ENCODE results near the gene SRRM3.
"Not testable (repeated sequence)": the region's sequence is repeated elsewhere in the genome, so short reads cannot be mapped to it uniquely, and the experiment has no call there.

The SRRM3 gene

GRCh38 chr7:76269895-76270294 lies 68.2 kb downstream of the SRRM3 start:
- H3K79me2 ChIP-seq (ENCODE audit: insufficient read depth, low read depth): no peaks in the 10 kb centered on the region
- no peak overlapping the region for H3K27ac ChIP-seq
- H3K27me3 ChIP-seq (ENCODE audit: insufficient read depth, low read depth): peaks cover 23% of the 10 kb centered on the region; the same call in 1 of the 2 replicates
- H3K4me1 ChIP-seq (ENCODE audit: low read depth, poor library complexity, severe bottlenecking): peaks cover 20% of the 10 kb centered on the region
- H3K4me3 ChIP-seq (IDR thresholded peaks at IDR 0.05; ENCODE audit: insufficient read depth, low read depth, low read length): no peak overlapping the region
- no peak for TF ChIP-seq CTCF (conservative IDR thresholded peaks at IDR 0.05; ENCODE audit: low read depth, low read length)
- no peaks in the 10 kb centered on the region for H3K36me3 ChIP-seq (ENCODE audit: insufficient read depth)
- H3K9ac ChIP-seq: no peak overlapping the region
- no peaks in the 10 kb centered on the region for H4K20me1 ChIP-seq (ENCODE audit: insufficient read depth)
- H3K4me2 ChIP-seq: no peak overlapping the region
- H2AFZ ChIP-seq (ENCODE audit: low read depth): no peak overlapping the region

GRCh38 chr7:76271384-76271783 lies 69.7 kb downstream of the SRRM3 start:
- H3K4me3 ChIP-seq (IDR thresholded peaks at IDR 0.05; ENCODE audit: insufficient read depth, low read depth, low read length); H3K36me3 ChIP-seq (ENCODE audit: insufficient read depth); H2AFZ ChIP-seq (ENCODE audit: low read depth); H3K27ac ChIP-seq; H3K79me2 ChIP-seq (ENCODE audit: insufficient read depth, low read depth); H3K4me2 ChIP-seq; H3K9ac ChIP-seq; H4K20me1 ChIP-seq (ENCODE audit: insufficient read depth): not testable (repeated sequence)
- Histone ChIP-seq H3K4me1 (ENCODE audit: low read depth, poor library complexity, severe bottlenecking) (peaks cover 20% of the 10 kb centered on the region), H3K27me3 (ENCODE audit: insufficient read depth, low read depth) (peaks cover 27% of the 10 kb centered on the region; the same call in 1 of the 2 replicates)

- H3K4me1 ChIP-seq (ENCODE audit: low read depth, poor library complexity, severe bottlenecking): peaks cover 20% of the 10 kb centered on the region
- H3K27ac ChIP-seq: no peak overlapping the region
- no peak overlapping the region; the same call in 1 of the 2 replicates for H2AFZ ChIP-seq (ENCODE audit: low read depth)
- no peak overlapping the region for H3K9ac ChIP-seq
- no peaks in the 10 kb centered on the region for H3K36me3 ChIP-seq (ENCODE audit: insufficient read depth)
- H3K4me3 ChIP-seq (IDR thresholded peaks at IDR 0.05; ENCODE audit: insufficient read depth, low read depth, low read length): no peak overlapping the region
- no peak for TF ChIP-seq CTCF (conservative IDR thresholded peaks at IDR 0.05; ENCODE audit: low read depth, low read length)
- no peaks in the 10 kb centered on the region for H4K20me1 ChIP-seq (ENCODE audit: insufficient read depth)
- H3K4me2 ChIP-seq: peak overlapping the region; percentile 58; the same call in 1 of the 2 replicates
- H3K27me3 ChIP-seq (ENCODE audit: insufficient read depth, low read depth): peaks cover 28% of the 10 kb centered on the region; the same call in 1 of the 2 replicates
- no peaks in the 10 kb centered on the region for H3K79me2 ChIP-seq (ENCODE audit: insufficient read depth, low read depth)
Measured at GRCh38 chr7:76272142-76272541, 70.4 kb downstream of the SRRM3 start.

GRCh38 chr7:76272851-76273497 lies 71.3 kb downstream of the SRRM3 start:
- Histone ChIP-seq H3K4me3 (IDR thresholded peaks at IDR 0.05; ENCODE audit: insufficient read depth, low read depth, low read length) (no peak overlapping the region), H3K9ac (no peak overlapping the region), H3K36me3 (ENCODE audit: insufficient read depth) (no peaks in the 10 kb centered on the region), H3K27ac (no peak overlapping the region), H4K20me1 (ENCODE audit: insufficient read depth) (no peaks in the 10 kb centered on the region), H3K27me3 (ENCODE audit: insufficient read depth, low read depth) (peaks cover 35% of the 10 kb centered on the region; the same call in 1 of the 2 replicates), H2AFZ (ENCODE audit: low read depth) (peak overlapping the region; percentile 56), H3K4me2 (peak overlapping the region; percentile 58), H3K4me1 (ENCODE audit: low read depth, poor library complexity, severe bottlenecking) (peaks cover 20% of the 10 kb centered on the region), H3K79me2 (ENCODE audit: insufficient read depth, low read depth) (no peaks in the 10 kb centered on the region)
- no peak for TF ChIP-seq CTCF (conservative IDR thresholded peaks at IDR 0.05; ENCODE audit: low read depth, low read length)

- H2AFZ ChIP-seq (ENCODE audit: low read depth): no peak overlapping the region
- H3K79me2 ChIP-seq (ENCODE audit: insufficient read depth, low read depth): no peaks in the 10 kb centered on the region
- peak overlapping the region; percentile 58; the same call in 1 of the 2 replicates for H3K4me2 ChIP-seq
- no peaks in the 10 kb centered on the region for H3K36me3 ChIP-seq (ENCODE audit: insufficient read depth)
- peaks cover 19% of the 10 kb centered on the region for H3K4me1 ChIP-seq (ENCODE audit: low read depth, poor library complexity, severe bottlenecking)
- no peak for TF ChIP-seq CTCF (conservative IDR thresholded peaks at IDR 0.05; ENCODE audit: low read depth, low read length)
- H3K27ac ChIP-seq: no peak overlapping the region
- H3K27me3 ChIP-seq (ENCODE audit: insufficient read depth, low read depth): peaks cover 40% of the 10 kb centered on the region; the same call in 1 of the 2 replicates
- H3K9ac ChIP-seq: no peak overlapping the region
- H3K4me3 ChIP-seq (IDR thresholded peaks at IDR 0.05; ENCODE audit: insufficient read depth, low read depth, low read length): no peak overlapping the region
- H4K20me1 ChIP-seq (ENCODE audit: insufficient read depth): no peaks in the 10 kb centered on the region
Measured at GRCh38 chr7:76273503-76273902, 71.8 kb downstream of the SRRM3 start.
